Measurements from ENCODE around the gene DRD2.
A peak's percentile ranks its signal among the peaks of the same experiment; 100 is the strongest.

The DRD2 gene

GRCh38 chr11:113377681-113378412 is 97.4 kb downstream of the DRD2 start:
- TF ChIP-seq CTCF (IDR thresholded peaks at IDR 0.05; ENCODE audit: control insufficient read depth, insufficient read depth, low read depth, low read length, missing control alignments) = no peak
- no peak overlapping the region for H3K4me3 ChIP-seq (ENCODE audit: control insufficient read depth, low read depth, low read length)
- DNase-seq (ENCODE audit: low read depth) = no peak

GRCh38 chr11:113376156-113376555 is 99.0 kb downstream of the DRD2 start:
- no peak for TF ChIP-seq CTCF (IDR thresholded peaks at IDR 0.05; ENCODE audit: control insufficient read depth, insufficient read depth, low read depth, low read length, missing control alignments)
- no peak overlapping the region for H3K4me3 ChIP-seq (ENCODE audit: control insufficient read depth, low read depth, low read length)
- DNase-seq (ENCODE audit: low read depth) = no peak

GRCh38 chr11:113375402-113375801 is 99.8 kb downstream of the DRD2 start:
- no peak for DNase-seq (ENCODE audit: low read depth)
- no peak for TF ChIP-seq CTCF (IDR thresholded peaks at IDR 0.05; ENCODE audit: control insufficient read depth, insufficient read depth, low read depth, low read length, missing control alignments)
- no peak overlapping the region for H3K4me3 ChIP-seq (ENCODE audit: control insufficient read depth, low read depth, low read length)

- H3K4me3 ChIP-seq (ENCODE audit: control insufficient read depth, low read depth, low read length) = no peak overlapping the region
- no peak for TF ChIP-seq CTCF (IDR thresholded peaks at IDR 0.05; ENCODE audit: control insufficient read depth, insufficient read depth, low read depth, low read length, missing control alignments)
- no peak for DNase-seq (ENCODE audit: low read depth)
Measured at GRCh38 chr11:113373981-113374560, 101.1 kb downstream of the DRD2 start.

GRCh38 chr11:113373306-113373705 is 101.9 kb downstream of the DRD2 start:
- peak; percentile 16 for DNase-seq (ENCODE audit: low read depth)
- no peak for TF ChIP-seq CTCF (IDR thresholded peaks at IDR 0.05; ENCODE audit: control insufficient read depth, insufficient read depth, low read depth, low read length, missing control alignments)
- H3K4me3 ChIP-seq (ENCODE audit: control insufficient read depth, low read depth, low read length) = no peak overlapping the region

GRCh38 chr11:113372309-113372708 is 102.9 kb downstream of the DRD2 start:
- DNase-seq (ENCODE audit: low read depth) = no peak
- TF ChIP-seq CTCF (IDR thresholded peaks at IDR 0.05; ENCODE audit: control insufficient read depth, insufficient read depth, low read depth, low read length, missing control alignments) = no peak
- no peak overlapping the region for H3K4me3 ChIP-seq (ENCODE audit: control insufficient read depth, low read depth, low read length)
